ENCODE data around the gene OSTM1.

Gene OSTM1

GRCh38 chr6:108113557-108114519, 39.3 kb upstream of the OSTM1 start:
- no peak overlapping the region for H3K4me3 ChIP-seq (ENCODE audit: low read length)
- TF ChIP-seq ZNF274 (IDR thresholded peaks at IDR 0.05; ENCODE audit: low read depth, low read length): no peak

DNA sequence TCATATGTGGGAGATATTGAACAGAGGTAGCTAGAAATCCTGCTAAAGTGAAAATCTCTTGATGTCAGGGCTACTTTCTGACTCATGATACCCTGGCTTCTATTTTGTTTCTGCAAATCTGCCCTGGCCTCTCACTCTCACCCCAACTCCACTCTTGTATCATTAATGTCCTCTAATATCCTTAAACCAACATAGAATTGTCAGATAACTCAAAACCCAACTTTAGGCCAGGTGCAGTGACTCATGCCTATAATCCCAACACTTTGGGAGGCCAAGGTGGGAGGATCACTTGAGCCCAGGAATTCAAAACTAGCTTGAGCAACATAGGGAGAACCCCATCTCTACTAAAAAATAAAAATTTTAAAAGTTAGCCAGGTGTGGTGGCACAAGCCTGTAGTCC, 33.8 kb upstream of the OSTM1 start:
- H3K4me3 ChIP-seq (ENCODE audit: low read length): no peak overlapping the region
- no peak for TF ChIP-seq ZNF274 (IDR thresholded peaks at IDR 0.05; ENCODE audit: low read depth, low read length)

DNA sequence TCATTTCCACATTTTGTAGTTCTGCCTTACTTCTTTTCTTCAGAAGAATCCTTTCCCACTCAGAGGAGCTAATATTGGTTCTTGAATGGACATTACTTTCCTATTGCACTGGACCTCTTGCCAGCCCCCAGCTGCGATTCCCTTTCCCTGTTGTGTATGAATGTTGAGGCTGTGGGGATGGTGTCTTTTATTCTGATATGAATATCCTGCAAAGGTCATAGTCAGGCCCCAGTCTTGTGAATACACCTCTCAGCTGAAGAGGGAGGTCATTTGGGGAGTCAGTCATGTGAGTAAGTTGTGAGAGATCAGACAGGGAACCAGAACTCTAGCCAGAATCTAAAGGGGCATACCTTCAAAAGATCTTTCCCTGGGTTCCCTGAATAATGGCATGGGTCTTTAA, 32.6 kb upstream of the OSTM1 start:
- TF ChIP-seq ZNF274 (IDR thresholded peaks at IDR 0.05; ENCODE audit: low read depth, low read length): no peak

DNA sequence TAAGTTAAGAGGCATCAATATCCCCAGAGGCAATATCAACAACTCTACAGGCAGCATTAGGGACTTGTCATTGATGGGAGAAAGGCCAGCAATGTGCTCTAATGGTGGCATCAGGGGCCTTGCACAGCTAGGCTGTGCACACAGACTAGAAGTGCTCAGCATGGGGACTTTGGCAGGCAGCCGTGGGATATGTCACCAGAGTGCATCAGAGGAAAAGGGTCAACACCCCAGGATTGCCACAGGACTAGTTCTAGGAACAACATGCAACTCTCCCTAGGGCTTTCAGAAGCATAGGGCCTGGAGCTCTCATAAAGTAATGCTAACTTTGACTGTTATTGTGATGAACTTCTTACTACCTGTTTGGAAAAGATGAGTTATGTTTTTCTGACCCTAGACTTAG, 32.2 kb upstream of the OSTM1 start:
- TF ChIP-seq ZNF274 (IDR thresholded peaks at IDR 0.05; ENCODE audit: low read depth, low read length): no peak
- no peak overlapping the region for H3K4me3 ChIP-seq (ENCODE audit: low read length)

More for the DNA sequence above, 32.6 kb upstream of the OSTM1 start:
- no peak overlapping the region for H3K4me3 ChIP-seq (ENCODE audit: low read length)

DNA sequence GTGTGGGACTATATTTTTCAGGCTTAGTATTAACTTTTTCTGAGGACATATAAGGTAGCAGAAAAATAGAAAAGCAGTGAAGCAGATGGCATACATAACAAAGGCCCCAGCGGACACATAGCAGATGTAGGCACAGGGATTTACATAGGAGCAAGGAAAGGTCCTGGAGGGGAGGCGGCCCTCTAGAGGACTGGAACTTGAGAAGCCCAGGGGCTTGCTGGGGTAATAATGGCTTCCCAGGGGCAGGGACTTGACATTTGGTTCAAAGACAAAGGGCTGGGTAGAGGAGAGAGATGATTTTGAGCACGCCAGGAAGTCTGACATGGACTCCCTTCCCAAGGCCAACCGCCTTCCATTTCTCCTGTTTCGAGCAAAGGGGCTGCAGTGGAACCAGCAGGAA, 31.7 kb upstream of the OSTM1 start:
- H3K4me3 ChIP-seq (ENCODE audit: low read length): no peak overlapping the region
- no peak for TF ChIP-seq ZNF274 (IDR thresholded peaks at IDR 0.05; ENCODE audit: low read depth, low read length)

GRCh38 chr6:108105571-108105970, 31.0 kb upstream of the OSTM1 start:
- no peak for TF ChIP-seq ZNF274 (IDR thresholded peaks at IDR 0.05; ENCODE audit: low read depth, low read length)
- no peak overlapping the region for H3K4me3 ChIP-seq (ENCODE audit: low read length)

GRCh38 chr6:108102965-108103364, 28.4 kb upstream of the OSTM1 start:
- TF ChIP-seq ZNF274 (IDR thresholded peaks at IDR 0.05; ENCODE audit: low read depth, low read length): no peak
- no peak overlapping the region for H3K4me3 ChIP-seq (ENCODE audit: low read length)

DNA sequence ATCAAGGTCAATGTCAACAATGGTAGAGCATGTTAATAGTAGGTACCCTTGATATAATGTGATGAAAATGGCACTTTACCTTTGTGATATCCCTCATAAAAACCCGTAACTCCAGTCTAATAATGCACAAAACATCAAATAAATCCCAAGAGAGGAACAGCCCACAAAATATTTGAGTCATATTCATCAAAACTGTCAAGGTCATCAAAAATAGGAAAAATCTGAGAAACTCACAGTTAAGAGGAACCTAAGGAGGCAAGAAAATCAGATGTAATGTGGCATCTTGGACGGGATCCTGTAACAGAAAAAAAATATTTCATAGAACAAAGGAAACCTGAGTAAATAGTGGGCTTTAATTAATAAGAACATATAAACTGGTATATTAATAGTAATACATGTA, 25.5 kb upstream of the OSTM1 start:
- TF ChIP-seq ZNF274 (IDR thresholded peaks at IDR 0.05; ENCODE audit: low read depth, low read length): no peak
- H3K4me3 ChIP-seq (ENCODE audit: low read length): no peak overlapping the region

DNA sequence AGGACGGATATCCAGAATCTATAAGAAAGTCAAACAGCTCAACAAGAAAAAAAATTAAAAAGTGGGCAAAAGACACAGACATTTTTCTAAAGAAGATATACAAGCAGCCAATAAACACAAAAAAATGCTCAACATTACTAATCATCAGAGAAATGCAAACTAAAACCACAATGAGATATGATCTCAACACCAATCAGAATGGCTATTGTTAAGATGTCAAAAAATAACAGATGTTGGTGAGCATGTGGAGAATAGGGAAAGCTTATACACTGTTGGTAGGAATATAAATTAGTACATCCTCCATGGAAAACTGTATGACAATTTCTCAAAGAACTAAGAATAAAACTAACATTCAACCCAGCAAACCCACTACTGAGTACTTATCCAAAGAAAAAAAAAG, 23.3 kb upstream of the OSTM1 start:
- TF ChIP-seq ZNF274 (IDR thresholded peaks at IDR 0.05; ENCODE audit: low read depth, low read length): no peak

GRCh38 chr6:108093781-108094300, 19.3 kb upstream of the OSTM1 start:
- H3K4me3 ChIP-seq (ENCODE audit: low read length): no peak overlapping the region
- TF ChIP-seq ZNF274 (IDR thresholded peaks at IDR 0.05; ENCODE audit: low read depth, low read length): no peak

More for the DNA sequence above, 23.3 kb upstream of the OSTM1 start:
- no peak overlapping the region for H3K4me3 ChIP-seq (ENCODE audit: low read length)

DNA sequence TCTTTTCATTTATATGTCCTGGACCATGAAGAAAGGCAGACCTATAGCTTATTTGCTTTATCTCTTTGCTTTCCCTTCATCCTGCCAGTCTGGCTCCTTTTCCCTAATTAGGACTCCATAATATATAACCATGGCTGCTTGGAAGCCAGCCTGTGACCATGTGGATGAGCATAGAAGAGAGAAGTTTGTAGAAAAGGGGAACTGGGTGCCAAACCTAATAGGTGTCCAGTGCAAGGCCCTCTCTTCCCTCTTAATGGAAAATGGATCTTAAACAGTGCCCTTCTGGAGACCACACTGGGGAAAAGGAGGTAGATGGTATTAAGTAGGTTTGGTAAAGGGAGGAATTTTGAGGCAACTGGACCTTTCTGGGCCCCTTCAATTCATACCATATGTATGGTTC, 16.7 kb upstream of the OSTM1 start:
- H3K4me3 ChIP-seq (ENCODE audit: low read length): no peak overlapping the region
- no peak for TF ChIP-seq ZNF274 (IDR thresholded peaks at IDR 0.05; ENCODE audit: low read depth, low read length)

DNA sequence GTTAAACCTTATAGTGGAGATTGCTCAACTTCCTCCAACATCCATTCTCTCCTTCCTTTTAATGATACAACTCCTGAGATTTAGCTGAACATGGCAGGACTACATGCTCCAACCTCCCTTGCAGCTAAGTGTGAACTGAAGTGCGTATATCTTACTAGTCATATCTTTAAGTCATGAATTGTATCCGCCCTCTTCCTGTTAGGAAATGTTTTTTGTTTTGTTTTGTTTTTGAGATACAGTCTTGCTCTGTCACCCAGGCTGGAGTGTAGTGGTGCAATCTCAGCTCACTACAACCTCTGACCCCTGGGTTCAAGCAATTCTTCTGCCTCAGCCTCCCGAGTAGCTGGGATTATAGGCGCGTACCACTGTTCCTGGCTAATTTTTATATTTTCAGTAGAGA, 8.8 kb upstream of the OSTM1 start:
- no peak overlapping the region for H3K4me3 ChIP-seq (ENCODE audit: low read length)
- TF ChIP-seq ZNF274 (IDR thresholded peaks at IDR 0.05; ENCODE audit: low read depth, low read length): no peak

DNA sequence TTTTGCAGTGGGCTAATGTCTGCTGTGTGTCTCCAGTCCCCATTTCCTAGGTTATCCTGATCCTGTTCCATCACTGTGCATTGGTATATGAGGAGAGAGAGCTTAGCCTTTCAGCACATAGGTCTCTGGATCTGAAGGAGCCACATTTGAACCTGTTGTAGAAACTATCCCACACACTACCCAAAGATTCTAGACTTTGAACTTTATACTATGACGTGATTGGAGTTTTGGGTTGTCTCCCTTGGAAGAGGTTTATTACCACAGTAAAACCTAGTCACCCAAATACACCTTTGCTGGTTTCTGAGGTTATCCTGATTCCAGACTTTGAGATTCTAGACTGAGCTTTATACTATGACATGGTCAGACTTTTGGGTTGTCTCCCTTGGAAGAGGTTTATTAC, 8.0 kb upstream of the OSTM1 start:
- no peak overlapping the region for H3K4me3 ChIP-seq (ENCODE audit: low read length)
- no peak for TF ChIP-seq ZNF274 (IDR thresholded peaks at IDR 0.05; ENCODE audit: low read depth, low read length)

DNA sequence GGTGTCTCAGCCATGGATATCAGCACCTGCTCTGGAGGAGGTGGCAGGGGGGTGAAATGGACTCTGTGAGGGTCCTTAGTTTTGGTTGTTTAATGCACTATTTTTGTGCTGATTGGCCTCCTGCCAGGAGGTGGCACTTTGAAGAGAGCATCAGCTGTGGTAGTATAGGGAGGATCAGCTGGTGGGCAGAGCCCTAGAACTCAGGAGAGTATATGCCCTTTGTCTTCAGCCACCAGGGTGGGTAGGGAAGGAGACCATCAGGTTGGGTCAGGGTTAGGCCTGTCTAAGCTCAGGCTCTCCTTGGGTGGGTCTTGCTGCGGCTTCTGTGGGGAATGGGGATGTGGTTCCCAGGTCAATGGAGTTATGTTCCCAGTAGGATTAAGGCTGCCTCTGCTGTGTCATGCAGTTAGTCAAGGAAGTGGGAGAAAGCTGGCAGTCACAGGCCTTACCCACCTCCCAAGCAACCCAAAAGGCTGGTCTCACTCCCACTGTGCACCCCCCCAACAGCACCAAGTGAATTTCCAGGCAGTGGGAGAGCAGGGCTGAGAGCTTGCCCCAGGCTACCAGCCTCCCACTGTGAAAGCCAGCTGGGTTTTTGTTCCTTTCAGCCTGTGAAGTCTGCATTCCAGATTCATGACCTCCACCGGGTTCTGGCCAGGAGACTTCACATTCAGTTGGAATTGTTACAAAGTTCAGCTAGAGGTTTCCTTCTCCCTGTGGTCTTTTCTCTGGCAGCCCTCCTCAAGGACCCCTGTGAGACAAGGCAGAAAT, 5.7 kb upstream of the OSTM1 start:
- no peak for TF ChIP-seq ZNF274 (IDR thresholded peaks at IDR 0.05; ENCODE audit: low read depth, low read length)
- H3K4me3 ChIP-seq (ENCODE audit: low read length): no peak overlapping the region

- TF ChIP-seq ZNF274 (IDR thresholded peaks at IDR 0.05; ENCODE audit: low read depth, low read length): no peak
- H3K4me3 ChIP-seq (ENCODE audit: low read length): no peak overlapping the region
Observed at GRCh38 chr6:108078191-108078590, 3.6 kb upstream of the OSTM1 start.

All from GM08714 (cell line).